OCI-LY7 (cell line): ENCODE measurements around the gene TMEM167A. TPM values are rescaled to one million over a fixed set of nuclear protein-coding genes. Genes with fewer than 3 reads are reported as not detected.

Source experiments
- BruUV-seq: library from RNA; stranded (reverse); fragments of 400-500 nt; replicated peaks from 2 replicates; lab custom pipeline; 2021; lab: Mats Ljungman, UMichigan
- CTCF ChIA-PET: fragments of 300-600 bp; sonication (Branson Sonifier 250); formaldehyde crosslinking; loops from one replicate; lab custom pipeline; 2022; ENCODE audit warnings: antibody characterized with exemption; ENCODE audit not compliant: unreplicated experiment; lab: Charles Lee
- POLR2A ChIA-PET: fragments of 300-600 bp; sonication (Branson Sonifier 250); formaldehyde crosslinking; loops from one replicate; lab custom pipeline; 2022; ENCODE audit warnings: antibody characterized with exemption; lab: Charles Lee
- DNase-seq: peaks from one replicate; pipeline ENCODE4 v3.0.0-alpha.2; 2015; ENCODE audit warnings: low spot score
- H2AFZ ChIP-seq: fragments of 200-600 bp; sonication (generic), shearing (Covaris generic); 2 replicates; pipeline ENCODE4 v1.6.1; 2014; ENCODE audit warnings: mild to moderate bottlenecking, antibody characterized with exemption, low read length, moderate library complexity
- H3K27ac ChIP-seq: fragments of 200-600 bp; sonication (generic); 2 replicates; pipeline ENCODE4 v1.5.1; 2014; ENCODE audit warnings: mixed run types, low read depth, mild to moderate bottlenecking, moderate library complexity, low read length, inconsistent platforms; ENCODE audit not compliant: poor library complexity, severe bottlenecking
- H3K36me3 ChIP-seq: fragments of 200-600 bp; sonication (generic); 2 replicates; pipeline ENCODE4 v1.6.1; 2014; ENCODE audit warnings: mild to moderate bottlenecking, antibody characterized with exemption, low read length, moderate library complexity, mixed read lengths; ENCODE audit not compliant: insufficient read depth
- H3K4me1 ChIP-seq: fragments of 200-600 bp; sonication (generic); 2 replicates; pipeline ENCODE4 v1.5.1; 2014; ENCODE audit warnings: mild to moderate bottlenecking, low read length; ENCODE audit not compliant: insufficient read depth, poor library complexity, severe bottlenecking
- H3K4me2 ChIP-seq: fragments of 200-600 bp; sonication (generic); 2 replicates; pipeline ENCODE4 v1.6.1; 2014; ENCODE audit warnings: mild to moderate bottlenecking, low read length
- H3K4me3 ChIP-seq: fragments of 200-600 bp; sonication (generic); 2 replicates; pipeline ENCODE4 v1.5.1; 2014; ENCODE audit warnings: mild to moderate bottlenecking, low read depth, low read length; ENCODE audit not compliant: poor library complexity, severe bottlenecking
- H3K79me2 ChIP-seq: fragments of 200-600 bp; sonication (generic); 2 replicates; pipeline ENCODE4 v1.6.1; 2016; ENCODE audit warnings: low read depth, mild to moderate bottlenecking, low read length, moderate library complexity, mixed read lengths; ENCODE audit not compliant: insufficient read depth
- H3K9me2 ChIP-seq: fragments of 200-600 bp; sonication (generic); 2 replicates; pipeline ENCODE4 v1.6.1; 2016; ENCODE audit warnings: mild to moderate bottlenecking, low read length, mixed read lengths; ENCODE audit not compliant: insufficient read depth
- H3K9me3 ChIP-seq: fragments of 200-600 bp; sonication (generic); 2 replicates; pipeline ENCODE4 v1.6.1; 2014; ENCODE audit warnings: mild to moderate bottlenecking, mixed run types, low read length, mixed read lengths
- H4K20me1 ChIP-seq: fragments of 200-600 bp; sonication (generic); 2 replicates; pipeline ENCODE4 v1.6.1; 2014; ENCODE audit warnings: mild to moderate bottlenecking, antibody characterized with exemption, low read length, moderate library complexity, mixed read lengths; ENCODE audit not compliant: insufficient read depth
- CTCF ChIP-seq: fragments of 200-600 bp; sonication (generic); conservative IDR thresholded peaks from 2 replicates; pipeline ENCODE4 v1.5.1; 2014; ENCODE audit warnings: mild to moderate bottlenecking, antibody characterized with exemption, low read length, moderate library complexity, mixed read lengths
- EZH2phosphoT487 ChIP-seq: fragments of 200-600 bp; sonication (generic); IDR thresholded peaks from 2 replicates; pipeline ENCODE4 v1.6.1; 2018; ENCODE audit warnings: low read depth, borderline replicate concordance, mild to moderate bottlenecking, mixed run types, antibody characterized with exemption, low read length, moderate library complexity, mixed read lengths
- intact Hi-C: fragments of 100-400 bp; cut with micrococcal nuclease; formaldehyde crosslinking; loops from one replicate; pipeline ENCODE4 v1.10.0; 2022; ENCODE audit not compliant: unreplicated experiment
- total RNA-seq, 2 experiments: library from RNA; depleted of rRNA in 1 of 2; stranded (reverse); fragments of >200 nt in 1 of 2; shearing (Covaris generic) in 1 of 2; gene quantifications; 2 replicates each; pipeline ENCODE4 v1.2.3, GENCODE V29; 2014 to 2022

TMEM167A gene
- total RNA-seq, 2 experiments from 2014 or later: 20.4 to 55.7 TPM

- DNase-seq: peak; percentile 54
- Histone ChIP-seq H3K9me2 (no peaks in the 10 kb centered on the region), H3K36me3 (no peaks in the 10 kb centered on the region), H3K4me3 (no peak overlapping the region), H4K20me1 (no peaks in the 10 kb centered on the region), H3K27ac (no peak overlapping the region), H3K4me2 (peak overlapping the region; percentile 49), H2AFZ (peak overlapping the region; percentile 29; the same call in 1 of the 2 replicates), H3K9me3 (no peaks in the 10 kb centered on the region), H3K4me1 (peaks cover 12% of the 10 kb centered on the region), H3K79me2 (no peaks in the 10 kb centered on the region)
- CTCF ChIA-PET: no interaction called here
- no peak for TF ChIP-seq CTCF
- TF ChIP-seq EZH2phosphoT487: no peak
- BruUV-seq: no TSS peak
- POLR2A ChIA-PET: no interaction called here
- intact Hi-C loops: no loop called here
These were observed 50.1 kb downstream of the TMEM167A start for GRCh38 chr5:83026930-83027687.

GRCh38 chr5:83026516-83026915 is 50.7 kb downstream of the TMEM167A start:
- Histone ChIP-seq H3K27ac (no peak overlapping the region), H4K20me1 (no peaks in the 10 kb centered on the region), H3K79me2 (no peaks in the 10 kb centered on the region), H3K4me2 (0 out of 2 replicates have a peak overlapping the region, but pooled peaks have one; percentile 49), H2AFZ (no peak overlapping the region), H3K9me2 (no peaks in the 10 kb centered on the region), H3K4me3 (no peak overlapping the region), H3K9me3 (no peaks in the 10 kb centered on the region), H3K36me3 (no peaks in the 10 kb centered on the region), H3K4me1 (peaks cover 12% of the 10 kb centered on the region)
- TF ChIP-seq EZH2phosphoT487 (no peak), CTCF (no peak)
- CTCF ChIA-PET: no interaction called here
- no TSS peak for BruUV-seq
- intact Hi-C loops: no loop called here
- POLR2A ChIA-PET: interaction anchor here (0.6 kb wide), 1 partner anchor 526 kb away, joined by 4 read pairs; no protein-coding TSS in a partner anchor
- no peak for DNase-seq
